Measurements from ENCODE around the gene MON2. TPM values are rescaled to one million over a fixed set of nuclear protein-coding genes. Genes with fewer than 3 reads are reported as not detected.

The MON2 gene
- total and polyA plus RNA-seq, 2 donors (not counting 3 experiments of a cell fraction or from before 2014, with no cell fraction given) = 8.9 to 41.8 TPM

DNA sequence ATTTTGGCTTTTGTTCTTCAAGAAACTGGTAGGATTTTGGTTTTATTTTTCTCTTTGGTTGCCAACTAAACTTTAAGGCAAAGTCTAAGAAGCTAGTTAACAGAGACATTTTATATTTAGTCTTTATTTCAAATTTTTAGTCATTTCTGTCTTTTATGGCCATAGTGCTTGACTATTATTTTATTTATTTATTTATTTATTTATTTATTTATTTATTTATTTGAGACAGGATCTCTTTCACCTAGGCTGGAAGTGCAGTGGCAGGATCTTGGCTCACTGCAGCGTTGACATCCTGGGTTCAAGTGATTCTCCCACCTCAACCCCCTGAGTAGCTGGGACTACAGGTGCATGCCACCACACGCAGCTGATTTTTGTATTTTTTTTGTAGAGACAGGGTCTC lies 3.1 kb downstream of the MON2 start:
- dilution Hi-C loops (cut with MboI; ENCODE audit: extremely low pct_ligation_motif_present, low sequenced_read_pairs) (no loop called here), intact Hi-C loops (cut with micrococcal nuclease) (loop anchor here (5.0 to 10.0 kb wide), 2 partner anchors 133 to 325 kb away; no protein-coding TSS in a partner anchor)
- Histone ChIP-seq H2AFZ (ENCODE audit: low read depth, low read length) (no peak overlapping the region), H3K79me2 (ENCODE audit: control insufficient read depth, insufficient read depth, low read length) (peaks cover 61% of the 10 kb centered on the region), H3K36me3 (ENCODE audit: control insufficient read depth in 2 of 2, extremely low read depth in 1 of 2, insufficient read depth in 2 of 2, low read length in 2 of 2) (peaks cover 0 to 2% of the 10 kb centered on the region in 2 experiments), H3K27ac (ENCODE audit: insufficient read depth, low read depth, low read length) (no peak overlapping the region), H3K9me3 (replicated peaks; ENCODE audit: control insufficient read depth, insufficient read depth, low read length) (no peaks in the 10 kb centered on the region), H3K4me1 (ENCODE audit: control insufficient read depth, extremely low read depth, insufficient read depth, low read length) (peaks cover 9% of the 10 kb centered on the region), H3K4me2 (ENCODE audit: insufficient read depth, low read length) (no peak overlapping the region), H4K20me1 (replicated peaks; ENCODE audit: control insufficient read depth, extremely low read depth, insufficient read depth, low read length) (no peaks in the 10 kb centered on the region), H3K27me3 (ENCODE audit: control insufficient read depth in 2 of 2, insufficient read depth in 2 of 2, low read length in 2 of 2) (no peaks in the 10 kb centered on the region), H3K9ac (replicated peaks; ENCODE audit: extremely low read depth, insufficient read depth, low read length) (no peak overlapping the region), H3K9me1 (replicated peaks; ENCODE audit: control insufficient read depth, extremely low read depth, insufficient read depth, low read length) (no peaks in the 10 kb centered on the region), H3K4me3 (replicated peaks in 1 of 3; ENCODE audit: insufficient read depth in 1 of 3, low read depth in 1 of 3, low read length in 3 of 3) (no peak overlapping the region)
- CTCF ChIA-PET = interaction anchor here (2.0 to 2.3 kb wide), 2 partner anchors 34 to 112 kb away, joined by 4 to 6 read pairs; no protein-coding TSS in a partner anchor
- no peak for DNase-seq (ENCODE audit: low read depth, low spot score)
- POLR2A ChIA-PET = no interaction called here
- BruUV-seq (replicated peaks) = no TSS peak
- no peak for FAIRE-seq
- TF ChIP-seq, protein P1, sequence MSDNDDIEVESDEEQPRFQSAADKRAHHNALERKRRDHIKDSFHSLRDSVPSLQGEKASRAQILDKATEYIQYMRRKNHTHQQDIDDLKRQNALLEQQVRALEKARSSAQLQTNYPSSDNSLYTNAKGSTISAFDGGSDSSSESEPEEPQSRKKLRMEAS (IDR thresholded peaks at IDR 0.05; ENCODE audit: insufficient read depth, insufficient read length) = no peak
- TF ChIP-seq JUN (IDR thresholded peaks at IDR 0.05; ENCODE audit: borderline replicate concordance, insufficient read depth, insufficient read length, low read depth) (no peak), EZH2 (IDR thresholded peaks at IDR 0.05; ENCODE audit: borderline replicate concordance, low read depth, low read length, severe bottlenecking) (no peak), MYC (IDR thresholded peaks at IDR 0.05; ENCODE audit: low read depth, low read length) (no peak), GATA2 (IDR thresholded peaks at IDR 0.05; ENCODE audit: insufficient read depth, insufficient read length, low read depth, low read length) (no peak), POLR2A (IDR thresholded peaks at IDR 0.05; ENCODE audit: low read depth, low read length) (no peak), FOS (IDR thresholded peaks at IDR 0.05; ENCODE audit: borderline replicate concordance, insufficient read depth, low read length) (no peak), POLR2AphosphoS5 (IDR thresholded peaks at IDR 0.05; ENCODE audit: insufficient read depth, low read depth, low read length) (no peak)
- TF ChIP-seq, protein P2, sequence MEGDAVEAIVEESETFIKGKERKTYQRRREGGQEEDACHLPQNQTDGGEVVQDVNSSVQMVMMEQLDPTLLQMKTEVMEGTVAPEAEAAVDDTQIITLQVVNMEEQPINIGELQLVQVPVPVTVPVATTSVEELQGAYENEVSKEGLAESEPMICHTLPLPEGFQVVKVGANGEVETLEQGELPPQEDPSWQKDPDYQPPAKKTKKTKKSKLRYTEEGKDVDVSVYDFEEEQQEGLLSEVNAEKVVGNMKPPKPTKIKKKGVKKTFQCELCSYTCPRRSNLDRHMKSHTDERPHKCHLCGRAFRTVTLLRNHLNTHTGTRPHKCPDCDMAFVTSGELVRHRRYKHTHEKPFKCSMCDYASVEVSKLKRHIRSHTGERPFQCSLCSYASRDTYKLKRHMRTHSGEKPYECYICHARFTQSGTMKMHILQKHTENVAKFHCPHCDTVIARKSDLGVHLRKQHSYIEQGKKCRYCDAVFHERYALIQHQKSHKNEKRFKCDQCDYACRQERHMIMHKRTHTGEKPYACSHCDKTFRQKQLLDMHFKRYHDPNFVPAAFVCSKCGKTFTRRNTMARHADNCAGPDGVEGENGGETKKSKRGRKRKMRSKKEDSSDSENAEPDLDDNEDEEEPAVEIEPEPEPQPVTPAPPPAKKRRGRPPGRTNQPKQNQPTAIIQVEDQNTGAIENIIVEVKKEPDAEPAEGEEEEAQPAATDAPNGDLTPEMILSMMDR (IDR thresholded peaks at IDR 0.05; ENCODE audit: extremely low read depth in 1 of 2, insufficient read depth in 1 of 2, low read depth in 1 of 2, low read length in 2 of 2) = no peak

All from endothelial cell of umbilical vein (primary cell).